ENCODE results near the gene ZNF17. TPM values are rescaled to one million over a fixed set of nuclear protein-coding genes. Genes with fewer than 3 reads are reported as not detected.

Gene ZNF17
- total RNA-seq, 1 experiment from 2014 or later, result 5.1 TPM

GRCh38 chr19:57377498-57378146 lies 33.3 kb upstream of the ZNF17 start:
- ChIA-PET RAD21 (ENCODE audit: low non-redundant PET in 1 of 2, low total read pairs in 2 of 2, uncharacterized antibody in 2 of 2, unreplicated experiment in 2 of 2) (no interaction called here), POLR2A (no interaction called here), CTCF (no interaction called here)
- intact Hi-C loops (cut with micrococcal nuclease), result no loop called here
- Histone ChIP-seq H3K27ac (ENCODE audit: low read depth, low read length) (no peak overlapping the region), H3K4me1 (ENCODE audit: control insufficient read depth in 1 of 2, insufficient read depth in 2 of 2, low read length in 2 of 2) (no peaks in the 10 kb centered on the region), H3K36me3 (ENCODE audit: control insufficient read depth in 1 of 2, insufficient read depth in 2 of 2, low read length in 2 of 2) (0 out of 4 replicates have a peak, but pooled peaks cover 0 to 8% of the 10 kb centered on the region in 2 experiments), H3K27me3 (ENCODE audit: insufficient read depth, low read length) (no peaks in the 10 kb centered on the region), H2AFZ (ENCODE audit: low read depth, low read length, poor library complexity, severe bottlenecking) (no peak overlapping the region), H3K4me3 (replicated peaks in 1 of 2; ENCODE audit: low read depth in 1 of 2, low read length in 2 of 2) (no peak overlapping the region), H3K79me2 (ENCODE audit: insufficient read depth, low read length) (no peaks in the 10 kb centered on the region), H3K9me2 (ENCODE audit: insufficient read depth) (no peaks in the 10 kb centered on the region), H3K9ac (ENCODE audit: low read length) (no peak overlapping the region), H4K20me1 (ENCODE audit: insufficient read depth) (no peaks in the 10 kb centered on the region), H3K9me3 (ENCODE audit: control insufficient read depth in 1 of 2, insufficient read depth in 1 of 2, low read depth in 1 of 2, low read length in 2 of 2) (peaks cover 22 to 25% of the 10 kb centered on the region in 2 experiments; a peak in 3 of 4 replicates), H3K4me2 (ENCODE audit: low read length) (no peak overlapping the region)
- DNase-seq (ENCODE audit: low read depth, low spot score) (no peak), ATAC-seq (no peak)
- TF ChIP-seq CTCF (IDR thresholded peaks at IDR 0.05 in 2 of 3, conservative IDR thresholded peaks at IDR 0.05 in 1 of 3; ENCODE audit: borderline replicate concordance in 1 of 3, insufficient read depth in 1 of 3, low read depth in 2 of 3, low read length in 2 of 3), result no peak
- peak; percentile 74 for TF ChIP-seq ZNF274 (IDR thresholded peaks at IDR 0.05; ENCODE audit: low read depth, low read length)
- BruUV-seq (replicated peaks), result no TSS peak

- Histone ChIP-seq H3K4me3 (replicated peaks in 1 of 2; ENCODE audit: low read depth in 1 of 2, low read length in 2 of 2) (no peak overlapping the region), H3K4me1 (ENCODE audit: control insufficient read depth in 1 of 2, insufficient read depth in 2 of 2, low read length in 2 of 2) (no peaks in the 10 kb centered on the region), H3K27ac (ENCODE audit: low read depth, low read length) (no peak overlapping the region), H3K9me2 (ENCODE audit: insufficient read depth) (no peaks in the 10 kb centered on the region), H3K36me3 (ENCODE audit: control insufficient read depth in 1 of 2, insufficient read depth in 2 of 2, low read length in 2 of 2) (0 out of 4 replicates have a peak, but pooled peaks cover 0 to 8% of the 10 kb centered on the region in 2 experiments), H2AFZ (ENCODE audit: low read depth, low read length, poor library complexity, severe bottlenecking) (no peak overlapping the region), H3K9me3 (ENCODE audit: control insufficient read depth in 1 of 2, insufficient read depth in 1 of 2, low read depth in 1 of 2, low read length in 2 of 2) (peaks cover 20 to 22% of the 10 kb centered on the region in 2 experiments; a peak in 3 of 4 replicates), H3K4me2 (ENCODE audit: low read length) (no peak overlapping the region), H3K9ac (ENCODE audit: low read length) (no peak overlapping the region), H4K20me1 (ENCODE audit: insufficient read depth) (no peaks in the 10 kb centered on the region), H3K79me2 (ENCODE audit: insufficient read depth, low read length) (no peaks in the 10 kb centered on the region), H3K27me3 (ENCODE audit: insufficient read depth, low read length) (no peaks in the 10 kb centered on the region)
- RAD21 ChIA-PET (ENCODE audit: low non-redundant PET in 1 of 2, low total read pairs in 2 of 2, uncharacterized antibody in 2 of 2, unreplicated experiment in 2 of 2), result no interaction called here
- POLR2A ChIA-PET, result no interaction called here
- no TSS peak for BruUV-seq (replicated peaks)
- TF ChIP-seq ZBTB33 (IDR thresholded peaks at IDR 0.05; ENCODE audit: extremely low read depth, insufficient replicate concordance, low read length), result no peak
- intact Hi-C loops (cut with micrococcal nuclease), result no loop called here
- ATAC-seq (no peak), DNase-seq (ENCODE audit: low read depth, low spot score) (no peak)
- CTCF ChIA-PET, result no interaction called here
Observed at GRCh38 chr19:57380923-57381322, 30.0 kb upstream of the ZNF17 start.

Data from HCT116 (cell line).